NCI-H345 treated with DMSO at 0.1 percent for 48 hours (cell line): ENCODE data around the gene SCAF11.

ENCODE experiments used
- DNase-seq: peaks from one replicate; lab custom pipeline; 2025; ENCODE audit not compliant: unreplicated experiment; lab: John Stamatoyannopoulos, UW

Gene SCAF11

DNA sequence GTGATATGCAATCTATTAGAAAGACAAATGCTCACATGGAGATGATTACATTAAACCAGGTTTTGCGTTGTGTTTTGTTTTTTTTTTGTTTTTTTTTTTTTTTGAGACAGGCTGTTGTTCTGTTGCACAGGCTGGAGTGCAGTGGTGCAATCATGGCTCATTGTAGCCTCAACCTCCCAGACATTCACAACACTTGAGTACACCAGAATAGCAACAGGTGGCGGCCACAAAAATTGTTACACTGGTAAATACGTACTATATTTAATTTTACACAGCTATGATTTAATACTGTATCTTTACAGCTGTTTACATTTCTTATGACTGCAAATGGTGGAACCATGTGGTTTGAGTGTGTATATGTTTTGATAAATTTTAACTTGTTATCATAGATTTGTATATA is 60.0 kb downstream of the SCAF11 start:
- DNase-seq = no peak

DNA sequence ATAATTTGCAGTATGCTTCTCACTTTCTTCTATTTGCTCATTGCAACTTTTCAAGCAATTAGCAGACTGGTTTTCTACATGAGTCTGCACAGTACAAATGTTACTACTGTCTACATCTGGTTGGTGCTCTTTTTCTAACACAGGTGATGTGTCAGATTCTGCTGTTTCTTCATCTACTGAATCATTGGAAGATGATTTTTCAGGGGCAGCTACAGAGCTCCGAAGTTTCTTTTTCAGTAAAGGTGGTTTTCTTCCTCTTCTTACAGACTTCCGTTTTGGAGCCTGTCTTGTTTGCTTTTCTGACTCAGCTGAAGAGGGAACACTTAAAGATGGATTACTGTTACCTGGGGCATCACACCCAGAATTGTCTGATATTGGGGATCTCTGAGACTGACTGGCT is 62.1 kb downstream of the SCAF11 start:
- no peak for DNase-seq

DNA sequence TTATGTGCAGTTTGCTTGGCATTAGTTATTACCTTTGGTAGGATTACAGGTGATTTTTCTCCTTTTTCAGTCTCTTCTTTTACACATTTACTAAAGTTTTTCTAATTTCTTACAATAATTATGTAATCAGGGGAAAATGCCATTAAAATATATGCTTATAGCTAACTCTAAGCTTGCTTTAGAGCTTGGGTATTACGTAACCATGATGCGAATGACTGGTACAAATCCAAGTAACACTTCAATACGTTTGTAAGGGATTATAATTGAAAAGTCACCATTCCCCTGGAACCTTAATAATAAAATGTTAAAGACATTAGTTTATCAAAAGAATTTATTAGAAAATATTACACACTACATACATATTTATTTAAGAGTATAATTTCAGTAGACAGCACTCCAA is 71.6 kb downstream of the SCAF11 start:
- no peak for DNase-seq

DNA sequence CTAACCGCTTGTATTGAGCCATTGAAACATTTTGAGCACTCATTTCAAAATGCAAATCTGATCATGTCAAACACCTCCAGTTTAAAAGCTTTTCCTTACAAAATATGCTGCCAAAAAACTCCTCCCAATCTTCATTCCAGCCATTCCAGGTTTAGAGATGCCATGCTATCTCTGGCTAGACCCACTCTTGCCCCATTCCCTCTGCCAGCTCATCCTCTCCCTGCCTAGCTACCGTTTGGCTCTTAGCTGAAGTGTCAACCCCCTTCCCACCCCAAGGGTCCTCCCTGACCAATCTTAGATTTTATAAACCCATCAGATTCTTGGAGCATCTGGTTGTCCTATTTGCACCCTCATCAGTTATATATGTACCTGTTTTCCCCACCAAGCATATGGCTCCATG is 75.0 kb downstream of the SCAF11 start:
- no peak for DNase-seq

DNA sequence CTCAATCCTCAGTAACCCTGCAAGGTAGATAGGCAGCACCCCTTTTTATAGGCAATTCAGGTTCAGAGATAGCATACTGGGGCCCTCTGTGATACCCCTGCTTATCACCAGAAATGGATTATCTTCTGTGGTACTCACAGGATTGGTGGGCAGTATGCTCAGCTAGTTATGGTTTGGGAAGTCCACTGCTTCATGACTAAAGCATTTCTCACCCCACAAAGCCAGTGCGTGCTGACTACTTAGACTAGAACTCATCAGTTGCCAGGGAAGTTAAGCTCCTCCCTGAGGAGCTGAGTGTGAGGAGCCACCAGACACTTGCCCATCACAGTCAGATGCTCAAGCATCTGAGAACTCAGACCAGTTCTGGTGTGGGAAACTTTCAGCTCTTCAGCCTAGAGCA is 76.3 kb downstream of the SCAF11 start:
- DNase-seq = no peak

DNA sequence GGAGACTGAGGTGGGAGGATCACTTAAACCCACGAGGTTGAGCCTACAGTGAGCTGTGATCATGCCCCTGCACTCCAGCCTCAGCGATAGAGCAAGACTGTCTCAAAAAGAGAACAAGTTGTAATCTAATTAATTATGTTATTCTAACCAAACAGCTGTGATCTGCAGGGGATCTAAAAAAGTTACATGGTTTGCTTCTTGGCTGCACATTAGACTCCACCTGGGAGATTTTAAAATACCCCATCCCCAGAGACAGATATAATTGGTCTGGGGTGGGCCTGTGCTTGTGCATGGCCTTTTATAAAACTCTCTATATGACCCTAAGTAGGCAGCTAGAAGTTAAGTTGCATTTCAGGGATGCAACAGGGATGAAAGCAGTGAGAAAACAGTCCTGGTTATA is 76.7 kb downstream of the SCAF11 start:
- no peak for DNase-seq

DNA sequence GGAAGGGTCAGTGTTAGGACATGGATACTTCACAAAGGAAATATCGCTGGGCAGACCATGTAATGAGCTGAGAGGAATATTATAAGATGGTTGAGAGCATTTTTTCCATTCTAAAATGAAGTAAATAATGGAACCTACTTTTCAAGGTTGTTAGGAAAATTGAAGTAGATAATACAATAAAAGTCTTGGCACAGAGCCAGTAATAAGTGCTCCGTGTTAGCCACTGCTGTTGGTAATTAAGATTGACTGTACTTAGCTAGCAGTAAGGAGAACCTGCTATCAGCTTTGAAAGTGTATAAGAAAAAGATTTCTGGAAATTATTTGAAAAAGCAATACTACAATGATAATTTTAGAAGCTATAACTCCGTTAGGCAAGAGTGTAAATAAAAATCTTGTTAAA is 77.6 kb downstream of the SCAF11 start:
- DNase-seq = no peak

DNA sequence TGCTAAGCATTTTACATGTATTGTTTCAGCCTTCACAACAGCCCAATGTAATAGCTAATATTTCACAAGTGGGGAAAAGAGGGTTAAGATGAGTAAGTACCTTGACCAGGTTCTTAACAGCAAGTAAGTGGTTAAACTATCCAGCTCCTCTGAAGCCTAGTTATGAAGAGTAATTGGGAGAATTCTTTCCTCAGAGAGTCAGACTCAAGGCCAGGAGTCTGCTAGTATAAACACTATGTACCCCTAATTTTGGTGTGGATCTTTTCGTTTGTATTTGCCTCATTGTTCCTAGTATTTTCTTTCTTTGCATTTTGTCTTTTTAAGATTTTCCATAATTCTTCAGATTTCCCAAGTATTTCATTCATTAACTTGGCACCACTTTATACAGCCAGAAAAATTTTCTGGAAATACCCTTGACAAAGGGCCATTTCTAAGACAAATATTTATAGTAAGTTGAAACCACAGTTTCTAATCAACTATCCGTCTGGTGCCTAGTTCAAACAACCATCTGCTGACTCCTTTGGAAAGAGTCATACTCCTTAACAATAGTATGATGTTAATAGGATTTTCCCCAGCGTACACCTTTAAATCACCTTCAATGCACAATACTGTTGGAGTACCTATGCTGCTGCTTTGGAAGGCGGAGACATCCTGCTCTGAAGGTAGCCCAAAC is 81.2 kb downstream of the SCAF11 start:
- DNase-seq = no peak

DNA sequence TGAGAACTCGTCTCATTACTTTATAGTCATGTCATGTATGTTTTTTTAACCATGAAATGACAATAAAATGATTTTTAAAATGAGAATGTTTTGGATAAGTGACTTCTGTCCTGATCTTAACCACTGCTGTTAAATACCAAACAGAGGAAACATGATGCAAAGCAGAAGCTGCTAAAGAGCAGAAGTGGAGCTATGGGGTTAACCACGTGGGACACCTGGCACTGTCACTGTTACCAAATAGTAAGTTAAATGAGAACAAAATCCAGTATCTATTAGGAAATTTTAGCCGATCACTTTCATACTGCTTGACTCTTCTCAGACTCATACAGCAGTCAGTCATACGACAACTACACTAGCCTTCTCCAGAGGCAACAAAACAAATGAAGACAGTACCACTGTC is 82.4 kb downstream of the SCAF11 start:
- DNase-seq = no peak

DNA sequence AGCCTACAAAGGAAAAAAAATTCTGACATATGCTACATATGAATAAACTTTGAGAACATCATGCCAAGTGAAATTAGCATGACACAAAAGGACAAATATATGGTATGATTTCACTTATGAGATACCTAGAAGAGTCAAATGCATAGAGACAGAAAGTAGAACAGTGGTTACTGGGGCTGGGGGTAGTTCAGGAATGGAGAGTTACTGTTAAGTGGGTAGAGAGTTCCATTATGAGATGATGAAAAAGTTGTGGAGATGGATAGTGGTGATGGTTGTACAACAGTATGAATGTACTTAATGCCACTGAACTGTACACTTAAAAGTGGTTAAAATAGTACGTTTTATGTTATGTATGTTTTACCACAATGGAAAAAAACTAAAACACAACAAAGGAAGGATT is 92.3 kb downstream of the SCAF11 start:
- DNase-seq = no peak

DNA sequence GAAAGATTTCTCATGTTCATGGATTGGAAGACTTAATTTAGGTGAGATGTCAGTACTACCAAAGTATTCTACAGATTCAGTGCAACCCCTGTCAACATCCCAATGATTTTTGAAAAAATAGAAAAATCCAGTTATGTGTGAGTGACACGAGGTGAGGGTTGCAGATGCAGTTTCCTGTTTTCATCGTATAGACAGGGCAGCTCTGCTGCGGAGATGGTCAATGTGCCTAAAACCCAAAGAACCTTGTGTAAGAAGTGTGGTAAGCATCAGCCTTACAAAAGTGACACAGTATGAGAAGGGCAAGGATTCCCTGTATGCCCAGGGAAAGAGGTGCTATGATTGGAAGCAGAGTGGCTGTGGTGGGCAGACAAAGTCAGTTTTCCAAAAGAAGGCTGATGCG is 94.4 kb downstream of the SCAF11 start:
- no peak for DNase-seq

DNA sequence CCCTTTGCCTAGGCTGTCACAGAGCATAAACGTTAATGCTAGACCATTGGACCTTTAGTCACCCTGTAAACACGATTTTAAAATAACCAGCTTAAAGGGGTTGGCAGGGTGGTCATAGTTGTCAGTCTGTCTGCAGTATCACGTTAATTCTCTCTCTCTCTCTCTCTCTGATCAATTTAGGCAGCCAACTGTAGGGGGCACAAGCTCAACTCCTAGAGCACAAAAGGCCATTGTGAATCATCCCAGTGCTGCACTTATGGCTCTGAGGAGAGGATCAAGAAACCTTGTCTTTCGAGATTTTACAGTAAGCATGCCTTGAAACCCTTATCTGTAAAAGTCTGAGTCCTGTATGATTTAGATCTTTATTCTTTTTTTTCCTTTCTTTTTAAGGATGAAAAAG is 97.1 kb downstream of the SCAF11 start:
- DNase-seq = no peak

DNA sequence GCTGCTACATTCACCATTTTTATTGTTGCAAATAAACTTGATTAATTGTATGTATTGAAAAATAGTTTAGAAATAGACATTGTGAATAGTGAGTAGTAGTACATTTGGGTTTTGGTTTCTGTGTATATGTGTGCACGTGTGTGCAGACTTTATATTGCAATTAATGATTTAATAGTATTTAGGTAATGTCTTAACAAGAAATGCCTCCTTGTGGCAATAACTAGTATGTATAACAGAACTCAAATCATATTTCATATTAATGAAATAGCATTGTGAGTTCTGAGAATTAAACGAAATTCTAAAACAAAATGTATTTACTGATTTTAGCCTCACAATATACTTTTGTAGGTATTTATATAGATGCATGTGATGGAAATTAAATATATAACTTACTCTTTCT is 100.1 kb downstream of the SCAF11 start:
- DNase-seq = no peak

DNA sequence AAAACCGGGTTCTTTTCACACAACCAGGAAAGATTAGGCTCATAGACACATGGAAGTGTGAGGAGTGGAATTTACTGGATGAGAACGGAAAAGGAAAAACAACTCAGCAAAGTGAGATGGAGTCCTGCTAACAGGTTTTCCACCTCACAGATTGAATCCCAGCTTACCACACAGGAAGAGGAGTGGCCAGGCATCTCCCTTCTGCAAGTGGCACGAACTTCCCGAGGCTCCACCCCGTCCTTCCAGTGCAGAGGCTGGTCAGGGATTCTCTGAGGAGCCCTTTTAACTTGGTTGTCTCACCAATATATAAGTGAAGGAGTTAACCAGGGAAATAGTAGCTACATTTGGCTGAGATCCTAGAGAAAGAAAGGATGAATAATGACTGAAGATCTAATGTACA is 102.8 kb downstream of the SCAF11 start:
- no peak for DNase-seq

DNA sequence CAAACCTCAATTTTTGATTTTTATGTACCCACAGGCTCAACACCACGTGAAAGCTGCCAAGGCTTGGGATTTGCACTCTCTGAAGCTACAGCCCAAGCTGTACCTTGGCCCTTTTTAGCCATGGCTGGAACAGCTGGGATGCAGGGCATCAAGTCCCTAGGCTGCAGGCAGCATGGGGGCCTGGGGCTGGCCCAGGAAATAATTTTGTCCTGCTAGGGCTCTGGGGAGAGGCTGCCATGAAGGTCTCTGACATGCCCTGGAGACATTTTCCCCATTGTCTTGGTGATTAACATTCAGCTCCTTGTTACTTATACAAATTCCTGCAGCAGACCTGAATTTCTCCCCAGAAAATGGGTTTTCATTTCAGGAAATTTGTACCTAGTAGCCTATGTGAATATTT is 103.7 kb downstream of the SCAF11 start:
- DNase-seq = no peak

DNA sequence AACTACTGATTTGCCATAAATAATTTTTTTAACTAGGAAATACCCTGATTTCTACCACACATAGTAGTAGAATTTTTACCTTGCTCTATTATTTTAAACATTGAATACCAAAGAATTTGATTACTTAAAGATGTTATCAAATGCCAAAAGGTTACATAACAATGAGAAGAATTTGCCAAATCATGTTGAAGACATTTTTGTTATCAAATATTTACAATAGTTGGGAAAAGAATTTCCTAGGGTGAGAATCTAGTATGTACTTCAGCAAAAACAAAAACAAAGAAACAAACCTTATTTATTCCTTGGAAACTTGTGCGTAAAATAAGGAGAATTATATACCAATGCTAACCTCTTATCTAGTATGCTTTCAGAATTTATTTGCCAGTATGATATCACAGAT is 107.2 kb downstream of the SCAF11 start:
- DNase-seq = no peak

DNA sequence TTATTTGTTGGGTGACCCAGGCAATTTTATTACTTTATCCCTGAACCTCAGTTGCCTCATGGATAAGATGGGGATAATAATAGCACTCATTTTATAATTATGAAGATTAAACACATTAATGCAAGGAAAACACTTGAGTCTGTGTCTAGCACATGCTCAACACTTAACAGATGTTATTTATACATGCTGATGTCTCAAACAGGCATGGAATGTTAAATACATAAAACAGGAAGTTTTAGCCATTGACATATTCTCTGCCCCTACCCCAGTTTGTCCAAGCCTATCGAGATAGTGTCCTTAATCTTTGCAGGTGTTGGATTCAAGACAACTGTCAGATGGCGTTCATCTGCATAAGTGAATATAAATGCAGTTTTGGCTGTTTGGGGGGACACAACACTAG is 109.8 kb downstream of the SCAF11 start:
- no peak for DNase-seq

DNA sequence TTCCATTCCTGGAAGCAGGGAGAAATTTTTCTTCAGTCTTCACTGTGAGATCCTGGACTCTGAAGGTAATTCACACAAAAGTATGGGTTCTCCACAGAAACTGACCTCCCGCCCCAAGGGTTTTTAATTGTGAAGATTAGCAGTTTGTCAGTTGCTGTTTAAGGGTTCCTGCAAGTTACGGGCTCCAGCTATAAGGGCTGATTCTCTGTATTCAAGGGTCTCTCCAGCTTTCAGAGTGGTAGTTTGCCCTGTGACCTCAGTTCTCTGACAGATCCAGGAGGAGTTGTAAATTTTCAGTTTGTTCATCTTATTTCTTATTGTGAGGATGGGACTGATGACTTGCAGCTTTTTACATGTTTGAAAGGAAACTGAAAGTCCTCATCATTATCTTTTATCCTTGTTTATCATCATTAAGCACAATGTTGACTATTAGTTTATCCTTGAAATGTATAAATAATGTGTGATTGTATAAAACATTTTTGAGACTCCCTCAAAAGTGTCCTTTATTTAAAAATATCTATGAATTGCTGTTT is 110.9 kb downstream of the SCAF11 start:
- DNase-seq = no peak

DNA sequence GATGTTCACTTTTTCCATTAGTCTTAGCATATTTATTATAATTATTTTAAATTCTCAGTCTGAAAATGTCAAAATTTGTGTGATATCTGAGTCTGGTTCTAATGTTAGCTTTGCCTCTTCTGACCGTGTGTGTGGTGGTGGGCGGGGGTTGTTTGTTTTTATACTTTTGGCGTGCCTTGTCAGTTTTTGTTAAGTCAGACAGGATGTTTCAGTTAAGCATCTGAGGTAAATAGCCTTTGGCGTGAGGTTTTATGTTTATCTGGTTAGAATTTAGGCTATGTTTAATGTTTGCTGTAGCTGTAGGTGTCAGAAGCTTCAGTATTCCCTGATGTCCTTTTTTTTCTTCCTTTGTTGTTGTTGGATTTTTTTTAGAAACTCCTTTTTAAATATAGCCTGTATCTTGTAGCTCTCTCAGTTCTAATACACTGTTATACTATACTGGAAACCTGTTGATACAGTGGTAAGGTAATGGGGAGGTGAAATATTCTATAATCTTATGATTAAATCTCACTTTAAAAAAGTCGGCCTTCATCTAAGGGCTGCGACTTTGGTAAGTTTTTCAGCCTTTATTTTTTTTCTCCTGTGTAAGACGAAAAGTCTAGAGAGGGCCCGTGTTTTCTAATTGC is 111.6 kb downstream of the SCAF11 start:
- no peak for DNase-seq

DNA sequence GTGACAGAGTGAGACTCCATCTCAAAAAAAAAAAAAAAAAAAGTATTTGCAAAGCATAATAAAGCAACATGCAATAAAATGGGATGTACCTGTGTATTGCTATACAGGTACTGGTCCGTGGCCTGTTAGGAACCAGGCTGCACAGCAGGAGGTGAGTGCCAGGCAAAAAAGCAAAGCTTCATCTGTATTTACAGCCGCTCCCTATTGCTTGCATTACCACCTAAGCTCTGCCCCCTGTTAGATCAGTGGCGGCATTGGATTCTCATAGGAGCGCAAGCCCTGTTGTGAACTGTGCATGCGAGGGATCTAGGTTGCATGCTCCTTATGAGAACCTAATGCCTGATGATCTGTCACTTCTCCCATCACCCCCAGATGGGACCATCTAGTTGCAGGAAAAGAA is 113.3 kb downstream of the SCAF11 start:
- no peak for DNase-seq

DNA sequence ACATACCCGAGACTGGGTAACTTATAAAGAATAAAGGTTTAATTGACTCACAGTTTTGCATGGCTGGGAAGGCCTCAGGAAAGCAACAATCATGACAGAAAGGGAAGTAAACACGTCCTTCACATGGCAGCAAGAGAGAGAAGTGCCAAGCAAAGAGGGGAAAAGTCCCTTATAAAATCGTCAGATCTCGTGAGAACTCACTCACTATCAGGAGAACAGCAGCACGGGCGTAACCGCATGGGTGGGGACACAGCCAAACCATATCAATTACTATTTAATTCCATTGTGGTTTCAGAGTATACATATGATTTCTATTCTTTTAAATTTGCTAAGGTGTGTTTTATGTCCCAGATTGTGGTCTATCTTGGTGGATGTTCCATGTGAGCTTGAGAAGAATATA is 117.9 kb downstream of the SCAF11 start:
- no peak for DNase-seq
